ENCODE results near the gene AHSG. TPM values are rescaled to one million over a fixed set of nuclear protein-coding genes. Genes with fewer than 3 reads are reported as not detected.
"Not testable (repeated sequence)": the region's sequence is repeated elsewhere in the genome, so short reads cannot be mapped to it uniquely, and the experiment has no call there.

AHSG gene
- total RNA-seq, 1 experiment from 2014 or later: 222 TPM

DNA sequence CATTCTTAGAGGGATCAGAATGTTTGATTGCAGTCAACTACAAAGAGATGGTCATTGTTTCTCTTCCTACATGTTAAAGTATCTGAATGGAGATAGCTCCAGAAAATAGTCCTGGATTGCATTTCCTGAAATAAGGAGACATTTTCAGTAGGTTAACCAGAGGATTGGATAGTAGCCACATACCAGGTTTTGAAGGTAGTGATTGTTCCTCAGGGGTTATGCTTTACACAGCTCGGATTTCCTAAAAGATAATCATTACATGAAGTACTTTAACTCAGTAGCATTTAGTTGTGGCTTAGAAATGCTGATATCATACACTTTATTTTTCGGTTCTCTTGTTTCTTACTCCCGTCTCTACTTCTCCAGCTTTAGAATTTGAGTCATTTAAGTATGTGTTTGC lies 32.1 kb upstream of the AHSG start:
- DNase-seq: no peak
- Mint-ChIP-seq H3K4me3 (ENCODE audit: unreplicated experiment) (no peak overlapping the region), H3K9me3 (ENCODE audit: unreplicated experiment) (no peaks in the 10 kb centered on the region), H3K27me3 (ENCODE audit: insufficient read depth, unreplicated experiment) (no peaks in the 10 kb centered on the region), H3K36me3 (ENCODE audit: insufficient read depth, unreplicated experiment) (peaks cover 72% of the 10 kb centered on the region), H3K27ac (ENCODE audit: unreplicated experiment) (no peak overlapping the region), H3K4me1 (ENCODE audit: low read depth, unreplicated experiment) (no peaks in the 10 kb centered on the region)
- intact Hi-C loops (cut with micrococcal nuclease; ENCODE audit: unreplicated experiment): no loop called here
- BruUV-seq (replicated peaks): no TSS peak
- Histone ChIP-seq H3K27me3 (replicated peaks; ENCODE audit: control insufficient read depth, insufficient read depth, low read length) (no peaks in the 10 kb centered on the region), H3K36me3 (ENCODE audit: control insufficient read depth, insufficient read depth, low read length) (peaks cover 3% of the 10 kb centered on the region), H3K4me3 (ENCODE audit: low read depth, low read length) (no peak overlapping the region), H3K4me1 (no peaks in the 10 kb centered on the region), H3K9me3 (no peaks in the 10 kb centered on the region)
- CTCF ChIA-PET: no interaction called here
- TF ChIP-seq, protein P1, sequence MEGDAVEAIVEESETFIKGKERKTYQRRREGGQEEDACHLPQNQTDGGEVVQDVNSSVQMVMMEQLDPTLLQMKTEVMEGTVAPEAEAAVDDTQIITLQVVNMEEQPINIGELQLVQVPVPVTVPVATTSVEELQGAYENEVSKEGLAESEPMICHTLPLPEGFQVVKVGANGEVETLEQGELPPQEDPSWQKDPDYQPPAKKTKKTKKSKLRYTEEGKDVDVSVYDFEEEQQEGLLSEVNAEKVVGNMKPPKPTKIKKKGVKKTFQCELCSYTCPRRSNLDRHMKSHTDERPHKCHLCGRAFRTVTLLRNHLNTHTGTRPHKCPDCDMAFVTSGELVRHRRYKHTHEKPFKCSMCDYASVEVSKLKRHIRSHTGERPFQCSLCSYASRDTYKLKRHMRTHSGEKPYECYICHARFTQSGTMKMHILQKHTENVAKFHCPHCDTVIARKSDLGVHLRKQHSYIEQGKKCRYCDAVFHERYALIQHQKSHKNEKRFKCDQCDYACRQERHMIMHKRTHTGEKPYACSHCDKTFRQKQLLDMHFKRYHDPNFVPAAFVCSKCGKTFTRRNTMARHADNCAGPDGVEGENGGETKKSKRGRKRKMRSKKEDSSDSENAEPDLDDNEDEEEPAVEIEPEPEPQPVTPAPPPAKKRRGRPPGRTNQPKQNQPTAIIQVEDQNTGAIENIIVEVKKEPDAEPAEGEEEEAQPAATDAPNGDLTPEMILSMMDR (IDR thresholded peaks at IDR 0.05; ENCODE audit: insufficient read depth in 1 of 2, low read depth in 1 of 2, low read length in 1 of 2, severe bottlenecking in 1 of 2, unreplicated experiment in 1 of 2): no peak
- POLR2A ChIA-PET: no interaction called here

DNA sequence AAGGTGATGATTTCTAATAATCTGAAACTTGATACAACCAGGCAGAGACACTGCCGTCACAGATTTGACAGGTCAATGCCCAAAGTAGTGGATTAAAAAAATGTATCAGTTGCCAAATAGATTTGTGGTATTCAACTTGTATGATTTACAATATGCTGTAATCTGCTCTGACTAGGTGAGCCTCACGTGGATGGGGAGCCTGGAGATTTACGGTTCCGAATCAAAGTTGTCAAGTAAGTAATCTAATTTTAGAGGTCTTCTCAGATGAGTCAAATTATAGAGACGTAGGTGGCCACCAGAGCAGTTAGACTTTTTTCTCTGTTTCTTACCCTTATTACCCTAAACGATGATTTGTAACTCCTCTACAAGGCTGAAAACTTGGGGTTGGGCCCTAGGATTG lies 30.3 kb upstream of the AHSG start:
- intact Hi-C loops (cut with micrococcal nuclease; ENCODE audit: unreplicated experiment): no loop called here
- TF ChIP-seq, protein P1 (IDR thresholded peaks at IDR 0.05; ENCODE audit: insufficient read depth in 1 of 2, low read depth in 1 of 2, low read length in 1 of 2, severe bottlenecking in 1 of 2, unreplicated experiment in 1 of 2): no peak
- H3K4me3 ChIP-seq (ENCODE audit: low read depth, low read length): no peak overlapping the region

DNA sequence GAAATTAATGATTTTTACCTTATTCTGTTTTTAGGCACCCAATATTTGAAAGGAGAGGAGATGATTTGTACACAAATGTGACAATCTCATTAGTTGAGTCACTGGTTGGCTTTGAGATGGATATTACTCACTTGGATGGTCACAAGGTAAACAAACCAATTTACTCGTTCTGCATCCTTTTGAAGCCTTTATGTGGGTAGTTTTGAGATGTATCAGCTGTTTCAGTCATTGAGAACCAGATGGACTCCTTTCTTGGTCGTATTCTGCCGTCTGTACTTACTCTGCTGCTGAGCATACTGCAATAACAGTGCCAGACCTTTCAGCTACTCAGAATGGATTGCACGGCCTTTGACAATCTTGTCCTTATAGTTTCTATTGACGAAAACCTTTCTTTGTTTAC lies 29.0 kb upstream of the AHSG start:
- intact Hi-C loops (cut with micrococcal nuclease; ENCODE audit: unreplicated experiment): no loop called here
- Histone ChIP-seq H3K36me3 (ENCODE audit: control insufficient read depth, insufficient read depth, low read length) (peaks cover 3% of the 10 kb centered on the region), H3K4me3 (ENCODE audit: low read depth, low read length) (no peak overlapping the region), H3K27me3 (replicated peaks; ENCODE audit: control insufficient read depth, insufficient read depth, low read length) (no peaks in the 10 kb centered on the region), H3K9me3 (no peaks in the 10 kb centered on the region), H3K4me1 (peaks cover 11% of the 10 kb centered on the region)
- Mint-ChIP-seq H3K9me3 (ENCODE audit: unreplicated experiment) (no peaks in the 10 kb centered on the region), H3K4me1 (ENCODE audit: low read depth, unreplicated experiment) (peaks cover 5% of the 10 kb centered on the region), H3K4me3 (ENCODE audit: unreplicated experiment) (no peak overlapping the region), H3K27me3 (ENCODE audit: insufficient read depth, unreplicated experiment) (no peaks in the 10 kb centered on the region), H3K27ac (ENCODE audit: unreplicated experiment) (no peak overlapping the region), H3K36me3 (ENCODE audit: insufficient read depth, unreplicated experiment) (peaks cover 67% of the 10 kb centered on the region)
- CTCF ChIA-PET: no interaction called here
- BruUV-seq (replicated peaks): no TSS peak
- no peak for DNase-seq
- POLR2A ChIA-PET: interaction anchor here (1.6 kb wide), 1 partner anchor 14 kb away, joined by 5 read pairs; the partner anchor contains the start of gene DNAJB11
- TF ChIP-seq, protein P1 (IDR thresholded peaks at IDR 0.05; ENCODE audit: insufficient read depth in 1 of 2, low read depth in 1 of 2, low read length in 1 of 2, severe bottlenecking in 1 of 2, unreplicated experiment in 1 of 2): no peak

More for the DNA sequence above, 30.3 kb upstream of the AHSG start:
- H3K36me3 ChIP-seq (ENCODE audit: control insufficient read depth, insufficient read depth, low read length): peaks cover 3% of the 10 kb centered on the region
- POLR2A ChIA-PET: interaction anchor here (0.7 kb wide), 1 partner anchor 17 kb away, joined by 4 read pairs; no protein-coding TSS in a partner anchor
- Mint-ChIP-seq H3K9me3 (ENCODE audit: unreplicated experiment) (no peaks in the 10 kb centered on the region), H3K36me3 (ENCODE audit: insufficient read depth, unreplicated experiment) (peaks cover 75% of the 10 kb centered on the region), H3K4me1 (ENCODE audit: low read depth, unreplicated experiment) (no peaks in the 10 kb centered on the region), H3K4me3 (ENCODE audit: unreplicated experiment) (no peak overlapping the region), H3K27ac (ENCODE audit: unreplicated experiment) (no peak overlapping the region), H3K27me3 (ENCODE audit: insufficient read depth, unreplicated experiment) (no peaks in the 10 kb centered on the region)
- H3K9me3 ChIP-seq: no peaks in the 10 kb centered on the region
- BruUV-seq (replicated peaks): no TSS peak
- CTCF ChIA-PET: no interaction called here
- DNase-seq: no peak
- H3K27me3 ChIP-seq (replicated peaks; ENCODE audit: control insufficient read depth, insufficient read depth, low read length): no peaks in the 10 kb centered on the region
- no peaks in the 10 kb centered on the region for H3K4me1 ChIP-seq

DNA sequence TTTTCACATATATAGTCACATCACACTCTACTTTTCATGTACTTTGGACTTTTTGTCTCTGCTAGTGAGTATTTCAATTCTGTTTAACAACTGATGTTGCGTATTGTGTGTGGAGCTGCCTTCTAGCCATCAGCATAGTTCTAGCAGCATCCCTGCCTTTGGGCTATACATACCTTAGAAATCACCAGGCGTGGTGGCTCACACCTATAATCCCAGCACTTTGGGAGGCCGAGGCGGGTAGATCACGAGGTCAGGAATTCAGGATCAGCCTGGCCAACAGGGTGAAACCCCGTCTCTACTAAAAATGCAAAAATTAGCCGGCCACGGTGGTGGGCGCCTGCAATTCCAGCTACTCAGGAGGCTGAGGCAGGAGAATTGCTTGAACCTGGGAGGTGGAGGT lies 26.6 kb upstream of the AHSG start:
- H3K4me3 ChIP-seq (ENCODE audit: low read depth, low read length); CTCF ChIA-PET; H3K27me3 Mint-ChIP-seq (ENCODE audit: insufficient read depth, unreplicated experiment); BruUV-seq (replicated peaks); intact Hi-C loops (cut with micrococcal nuclease; ENCODE audit: unreplicated experiment); H3K27ac Mint-ChIP-seq (ENCODE audit: unreplicated experiment); DNase-seq; H3K27me3 ChIP-seq (replicated peaks; ENCODE audit: control insufficient read depth, insufficient read depth, low read length); H3K9me3 ChIP-seq; H3K4me3 Mint-ChIP-seq (ENCODE audit: unreplicated experiment); H3K36me3 ChIP-seq (ENCODE audit: control insufficient read depth, insufficient read depth, low read length); H3K9me3 Mint-ChIP-seq (ENCODE audit: unreplicated experiment): not testable (repeated sequence)
- POLR2A ChIA-PET: interaction anchor here (1.2 kb wide), 1 partner anchor 16 kb away, joined by 10 read pairs; the partner anchor contains the start of gene DNAJB11
- H3K4me1 ChIP-seq: peaks cover 35% of the 10 kb centered on the region
- peaks cover 18% of the 10 kb centered on the region for H3K4me1 Mint-ChIP-seq (ENCODE audit: low read depth, unreplicated experiment)
- H3K36me3 Mint-ChIP-seq (ENCODE audit: insufficient read depth, unreplicated experiment): peaks cover 47% of the 10 kb centered on the region
